Astrocyte of the cerebellum (primary cell): Measurements from ENCODE around the gene CNTNAP2.

Experiments used
- DNase-seq: peaks from one replicate; pipeline ENCODE4 v3.0.0-alpha.2; 2011; ENCODE audit warnings: low read depth
- H3K4me3 ChIP-seq: 2 replicates; pipeline ENCODE4 v1.5.1; 2011; ENCODE audit warnings: mild to moderate bottlenecking, low read depth, low read length, moderate library complexity
- CTCF ChIP-seq: IDR thresholded peaks from 2 replicates; pipeline ENCODE4 v1.5.1; 2012; ENCODE audit warnings: low read length, low read depth, moderate library complexity, mild to moderate bottlenecking; ENCODE audit errors: missing control alignments
- in situ Hi-C: cut with HindIII; loops from 2 replicates; pipeline ENCODE4 v1.10.0; 2017; ENCODE audit warnings: low sequenced_read_pairs

CNTNAP2 gene

DNA sequence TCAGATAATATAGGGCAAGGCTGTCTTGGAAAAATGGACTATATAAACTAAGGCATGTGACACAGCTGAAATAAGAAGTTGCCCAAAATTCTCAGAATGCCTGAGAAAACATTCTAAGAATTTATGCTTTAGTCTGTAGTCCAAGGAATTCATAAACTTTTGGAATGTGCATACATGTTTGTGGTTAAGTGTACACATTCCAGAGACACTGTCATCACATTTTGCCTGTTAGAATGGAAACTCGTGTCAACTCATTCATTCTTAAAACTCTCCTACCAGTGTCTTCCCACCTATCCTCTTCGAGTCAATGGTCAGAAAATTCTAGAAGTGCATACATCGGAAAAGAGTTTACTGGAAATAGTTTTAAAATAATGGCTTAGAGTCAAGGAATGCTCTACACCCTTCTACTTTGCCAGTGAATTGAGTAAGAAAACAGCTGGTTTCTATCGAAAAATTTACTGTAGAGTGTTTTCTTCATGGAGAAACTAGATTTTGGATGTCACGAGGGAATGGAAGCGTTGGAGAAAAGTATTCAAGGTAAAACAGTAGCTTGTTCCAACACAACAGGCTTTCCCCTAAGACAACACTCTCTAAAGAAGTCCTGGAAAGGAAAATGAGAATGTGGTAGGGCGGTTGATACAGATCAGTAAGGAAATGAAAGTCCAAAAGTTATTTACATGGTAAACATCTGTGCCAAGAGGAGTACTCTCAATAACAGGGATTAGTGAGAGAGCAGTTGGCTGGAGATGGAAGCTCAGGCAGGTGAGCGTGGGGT, 1296.4 kb downstream of the CNTNAP2 start:
- peak; percentile 67 for DNase-seq
- in situ Hi-C loops = loop anchor here (25.0 kb wide), 1 partner anchor 99 kb away; no protein-coding TSS in a partner anchor
- H3K4me3 ChIP-seq = no peak overlapping the region
- TF ChIP-seq CTCF = no peak

- H3K4me3 ChIP-seq = no peak overlapping the region
- no peak for DNase-seq
- TF ChIP-seq CTCF = no peak
- in situ Hi-C loops = loop anchor here (25.0 kb wide), 1 partner anchor 99 kb away; no protein-coding TSS in a partner anchor
Measured at GRCh38 chr7:147413557-147413870, 1296.9 kb downstream of the CNTNAP2 start.

- H3K4me3 ChIP-seq = no peak overlapping the region
- in situ Hi-C loops = loop anchor here (25.0 kb wide), 1 partner anchor 96 kb away; no protein-coding TSS in a partner anchor
- no peak for DNase-seq
- no peak for TF ChIP-seq CTCF
Measured at GRCh38 chr7:147415991-147416390, 1299.4 kb downstream of the CNTNAP2 start.

- no peak for DNase-seq
- TF ChIP-seq CTCF = no peak
- in situ Hi-C loops = loop anchor here (25.0 kb wide), 1 partner anchor 93 kb away; no protein-coding TSS in a partner anchor
- H3K4me3 ChIP-seq = no peak overlapping the region
Measured at GRCh38 chr7:147418966-147419365, 1302.4 kb downstream of the CNTNAP2 start.

GRCh38 chr7:147423875-147424274, 1307.3 kb downstream of the CNTNAP2 start:
- no peak for DNase-seq
- TF ChIP-seq CTCF = no peak
- in situ Hi-C loops = loop anchor here (25.0 kb wide), 1 partner anchor 88 kb away; no protein-coding TSS in a partner anchor
- no peak overlapping the region for H3K4me3 ChIP-seq

DNA sequence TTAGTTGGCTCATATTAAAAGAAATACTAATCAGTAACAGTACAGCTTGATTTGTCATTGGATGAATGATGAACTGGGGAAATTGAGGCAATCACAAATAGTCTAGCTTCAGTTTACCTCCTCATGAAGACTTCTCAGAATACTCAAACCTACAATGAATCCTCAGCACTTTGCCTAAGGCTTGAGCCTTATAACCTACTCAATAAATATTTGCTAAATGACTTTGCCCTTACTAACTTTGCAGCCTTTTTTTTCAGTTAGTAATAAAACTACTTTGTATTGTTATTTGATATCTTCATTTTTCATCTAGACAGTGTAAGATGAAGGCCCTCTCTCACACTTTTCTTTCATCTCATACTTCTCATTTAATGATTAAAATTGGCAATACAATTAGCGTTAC, 1311.5 kb downstream of the CNTNAP2 start:
- in situ Hi-C loops = no loop called here
- TF ChIP-seq CTCF = no peak
- DNase-seq = no peak
- H3K4me3 ChIP-seq = no peak overlapping the region
